SK-N-SH treated with all-trans-retinoic acid at 6 μM for 48 hours (cell line): ENCODE measurements around the gene SLC35D2.

Experiments
- ATAC-seq: fragments of 200-7000 bp; cut with Tn5 transposase; 3 replicates; pipeline ENCODE4 v1.9.1; 2020; ENCODE audit warnings: mild to moderate bottlenecking, moderate library complexity
- BACH2 ChIP-seq: fragments of 250-450 bp; sonication (Bioruptor Pico); IDR thresholded peaks from 2 replicates; pipeline ENCODE4 v1.9.0; 2021; ENCODE audit warnings: mild to moderate bottlenecking, borderline replicate concordance
- CREB5 ChIP-seq: fragments of 250-450 bp; sonication (Bioruptor Pico); IDR thresholded peaks from 2 replicates; pipeline ENCODE4 v1.5.1; 2020; ENCODE audit warnings: low read depth, mild to moderate bottlenecking, moderate library complexity
- CSDC2 ChIP-seq: fragments of 250-450 bp; sonication (Bioruptor Pico); IDR thresholded peaks from 2 replicates; pipeline ENCODE4 v1.5.0; 2020; ENCODE audit warnings: mild to moderate bottlenecking, moderate library complexity
- GLIS3 ChIP-seq: fragments of 250-450 bp; sonication (Bioruptor Pico); IDR thresholded peaks from 2 replicates; pipeline ENCODE4 v1.5.0; 2020; ENCODE audit warnings: mild to moderate bottlenecking, moderate library complexity
- ISL1 ChIP-seq: fragments of 250-450 bp; sonication (Bioruptor Pico); IDR thresholded peaks from 2 replicates; pipeline ENCODE4 v2.1.2; 2022; ENCODE audit warnings: mild to moderate bottlenecking, moderate library complexity
- OSR1 ChIP-seq: fragments of 250-450 bp; sonication (Bioruptor Pico); IDR thresholded peaks from 2 replicates; pipeline ENCODE4 v1.8.0; 2022; ENCODE audit warnings: moderate library complexity, mild to moderate bottlenecking, inconsistent platforms
- PATZ1 ChIP-seq: fragments of 250-450 bp; sonication (Bioruptor Pico); IDR thresholded peaks from 2 replicates; pipeline ENCODE4 v1.8.0; 2020; ENCODE audit warnings: mild to moderate bottlenecking, moderate library complexity, borderline replicate concordance
- POU6F1 ChIP-seq: fragments of 250-450 bp; sonication (Bioruptor Pico); IDR thresholded peaks from 2 replicates; pipeline ENCODE4 v1.8.0; 2021; ENCODE audit warnings: low read depth, mild to moderate bottlenecking, moderate library complexity, borderline replicate concordance
- PPARA ChIP-seq: fragments of 250-450 bp; sonication (Bioruptor Pico); IDR thresholded peaks from 2 replicates; pipeline ENCODE4 v1.5.0; 2020; ENCODE audit warnings: mild to moderate bottlenecking, borderline replicate concordance
- RARB ChIP-seq: fragments of 250-450 bp; sonication (Bioruptor Pico); IDR thresholded peaks from 2 replicates; pipeline ENCODE4 v1.8.0; 2021; ENCODE audit warnings: mild to moderate bottlenecking, moderate library complexity
- SNAI2 ChIP-seq: fragments of 250-450 bp; sonication (Bioruptor Pico); IDR thresholded peaks from 2 replicates; pipeline ENCODE4 v1.5.0; 2020; ENCODE audit warnings: mild to moderate bottlenecking, moderate library complexity
- TCF4 ChIP-seq: fragments of 250-450 bp; sonication (Bioruptor Pico); IDR thresholded peaks from 2 replicates; pipeline ENCODE4 v1.8.0; 2021; ENCODE audit warnings: mild to moderate bottlenecking, moderate library complexity, borderline replicate concordance
- TOX ChIP-seq: fragments of 250-450 bp; sonication (Bioruptor Pico); IDR thresholded peaks from 2 replicates; pipeline ENCODE4 v1.8.0; 2021; ENCODE audit warnings: mild to moderate bottlenecking, moderate library complexity, borderline replicate concordance
- ZC3H10 ChIP-seq: fragments of 250-450 bp; sonication (Bioruptor Pico); IDR thresholded peaks from 2 replicates; pipeline ENCODE4 v1.5.1; 2021; ENCODE audit warnings: mild to moderate bottlenecking, moderate library complexity
- ZFP3 ChIP-seq: fragments of 250-450 bp; sonication (Bioruptor Pico); IDR thresholded peaks from 2 replicates; pipeline ENCODE4 v1.5.0; 2020; ENCODE audit warnings: mild to moderate bottlenecking, moderate library complexity
- ZFP30 ChIP-seq: fragments of 450-650 bp; formaldehyde crosslinking; IDR thresholded peaks from 2 replicates; pipeline ENCODE4 v1.5.0; 2022; ENCODE audit warnings: mild to moderate bottlenecking, moderate library complexity
- ZNF565 ChIP-seq: fragments of 450-650 bp; formaldehyde crosslinking; conservative IDR thresholded peaks from 2 replicates; pipeline ENCODE4 v1.5.0; 2020; ENCODE audit warnings: low read depth, mild to moderate bottlenecking, moderate library complexity
- ZNF70 ChIP-seq: fragments of 450-650 bp; formaldehyde crosslinking; IDR thresholded peaks from 2 replicates; pipeline ENCODE4 v1.5.0; 2020; ENCODE audit warnings: mild to moderate bottlenecking, moderate library complexity
- ZNF8 ChIP-seq: fragments of 450-650 bp; formaldehyde crosslinking; IDR thresholded peaks from 2 replicates; pipeline ENCODE4 v1.5.0; 2020; ENCODE audit warnings: mild to moderate bottlenecking, moderate library complexity
- TF ChIP-seq, protein P1 (sequence below): fragments of 250-450 bp; sonication (Bioruptor Pico); IDR thresholded peaks from 2 replicates; pipeline ENCODE4 v1.5.1; 2021; ENCODE audit warnings: mild to moderate bottlenecking, moderate library complexity
- TF ChIP-seq, protein P2 (sequence below): fragments of 250-450 bp; sonication (Bioruptor Pico); IDR thresholded peaks from 2 replicates; pipeline ENCODE4 v1.5.0; 2020; ENCODE audit warnings: mild to moderate bottlenecking, moderate library complexity

The SLC35D2 gene

GRCh38 chr9:96383165-96383942 lies at the start of gene SLC35D2:
Gene SLC35D2 (minus strand): TSS chr9:96383711. CDS start chr9:96383634, 77 bp downstream.
- ATAC-seq = peak; percentile 90
- TF ChIP-seq RARB (no peak), ISL1 (CRISPR knock-in tag) (no peak), PPARA (CRISPR knock-in tag) (no peak), OSR1 (CRISPR knock-in tag) (no peak), CSDC2 (no peak), TCF4 (CRISPR knock-in tag) (no peak), TOX (CRISPR knock-in tag) (no peak), ZNF70 (CRISPR knock-in tag) (no peak), SNAI2 (CRISPR knock-in tag) (no peak), ZFP30 (no peak), GLIS3 (CRISPR knock-in tag) (no peak)
- TF ChIP-seq, protein P1, sequence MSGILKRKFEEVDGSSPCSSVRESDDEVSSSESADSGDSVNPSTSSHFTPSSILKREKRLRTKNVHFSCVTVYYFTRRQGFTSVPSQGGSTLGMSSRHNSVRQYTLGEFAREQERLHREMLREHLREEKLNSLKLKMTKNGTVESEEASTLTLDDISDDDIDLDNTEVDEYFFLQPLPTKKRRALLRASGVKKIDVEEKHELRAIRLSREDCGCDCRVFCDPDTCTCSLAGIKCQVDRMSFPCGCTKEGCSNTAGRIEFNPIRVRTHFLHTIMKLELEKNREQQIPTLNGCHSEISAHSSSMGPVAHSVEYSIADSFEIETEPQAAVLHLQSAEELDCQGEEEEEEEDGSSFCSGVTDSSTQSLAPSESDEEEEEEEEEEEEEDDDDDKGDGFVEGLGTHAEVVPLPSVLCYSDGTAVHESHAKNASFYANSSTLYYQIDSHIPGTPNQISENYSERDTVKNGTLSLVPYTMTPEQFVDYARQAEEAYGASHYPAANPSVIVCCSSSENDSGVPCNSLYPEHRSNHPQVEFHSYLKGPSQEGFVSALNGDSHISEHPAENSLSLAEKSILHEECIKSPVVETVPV (CRISPR knock-in tag) = no peak

DNA sequence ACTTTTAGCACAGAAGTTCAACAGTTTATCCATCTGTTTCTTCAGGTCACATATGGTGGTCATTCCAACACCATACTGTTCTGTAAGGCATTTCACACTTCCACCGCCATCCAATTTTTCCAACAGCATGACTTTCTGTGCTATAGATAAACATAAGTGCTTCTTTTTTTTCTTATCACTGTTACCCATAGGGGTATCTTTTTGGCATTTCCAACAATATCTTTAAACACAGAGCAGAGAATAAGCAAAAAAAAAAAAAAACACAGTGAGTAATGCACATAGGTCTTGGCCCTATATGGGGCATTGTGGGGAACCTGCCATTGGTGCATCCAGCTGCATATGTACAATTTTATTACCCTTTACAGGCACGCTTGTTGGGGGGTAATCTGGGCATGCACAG lies 46.9 kb upstream of the SLC35D2 start:
- TF ChIP-seq ZFP30 (no peak), PATZ1 (CRISPR knock-in tag) (no peak), ZFP3 (CRISPR knock-in tag) (no peak), CSDC2 (no peak), ZNF70 (CRISPR knock-in tag) (no peak), ISL1 (CRISPR knock-in tag) (no peak), POU6F1 (CRISPR knock-in tag) (no peak), OSR1 (CRISPR knock-in tag) (no peak), ZNF8 (CRISPR knock-in tag) (no peak), CREB5 (CRISPR knock-in tag) (no peak), RARB (no peak), BACH2 (CRISPR knock-in tag) (no peak), ZNF565 (CRISPR knock-in tag) (no peak), ZC3H10 (CRISPR knock-in tag) (no peak), TCF4 (CRISPR knock-in tag) (no peak)
- TF ChIP-seq, protein P2, sequence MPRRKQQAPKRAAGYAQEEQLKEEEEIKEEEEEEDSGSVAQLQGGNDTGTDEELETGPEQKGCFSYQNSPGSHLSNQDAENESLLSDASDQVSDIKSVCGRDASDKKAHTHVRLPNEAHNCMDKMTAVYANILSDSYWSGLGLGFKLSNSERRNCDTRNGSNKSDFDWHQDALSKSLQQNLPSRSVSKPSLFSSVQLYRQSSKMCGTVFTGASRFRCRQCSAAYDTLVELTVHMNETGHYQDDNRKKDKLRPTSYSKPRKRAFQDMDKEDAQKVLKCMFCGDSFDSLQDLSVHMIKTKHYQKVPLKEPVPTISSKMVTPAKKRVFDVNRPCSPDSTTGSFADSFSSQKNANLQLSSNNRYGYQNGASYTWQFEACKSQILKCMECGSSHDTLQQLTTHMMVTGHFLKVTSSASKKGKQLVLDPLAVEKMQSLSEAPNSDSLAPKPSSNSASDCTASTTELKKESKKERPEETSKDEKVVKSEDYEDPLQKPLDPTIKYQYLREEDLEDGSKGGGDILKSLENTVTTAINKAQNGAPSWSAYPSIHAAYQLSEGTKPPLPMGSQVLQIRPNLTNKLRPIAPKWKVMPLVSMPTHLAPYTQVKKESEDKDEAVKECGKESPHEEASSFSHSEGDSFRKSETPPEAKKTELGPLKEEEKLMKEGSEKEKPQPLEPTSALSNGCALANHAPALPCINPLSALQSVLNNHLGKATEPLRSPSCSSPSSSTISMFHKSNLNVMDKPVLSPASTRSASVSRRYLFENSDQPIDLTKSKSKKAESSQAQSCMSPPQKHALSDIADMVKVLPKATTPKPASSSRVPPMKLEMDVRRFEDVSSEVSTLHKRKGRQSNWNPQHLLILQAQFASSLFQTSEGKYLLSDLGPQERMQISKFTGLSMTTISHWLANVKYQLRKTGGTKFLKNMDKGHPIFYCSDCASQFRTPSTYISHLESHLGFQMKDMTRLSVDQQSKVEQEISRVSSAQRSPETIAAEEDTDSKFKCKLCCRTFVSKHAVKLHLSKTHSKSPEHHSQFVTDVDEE (CRISPR knock-in tag) = no peak
- no peak for ATAC-seq

DNA sequence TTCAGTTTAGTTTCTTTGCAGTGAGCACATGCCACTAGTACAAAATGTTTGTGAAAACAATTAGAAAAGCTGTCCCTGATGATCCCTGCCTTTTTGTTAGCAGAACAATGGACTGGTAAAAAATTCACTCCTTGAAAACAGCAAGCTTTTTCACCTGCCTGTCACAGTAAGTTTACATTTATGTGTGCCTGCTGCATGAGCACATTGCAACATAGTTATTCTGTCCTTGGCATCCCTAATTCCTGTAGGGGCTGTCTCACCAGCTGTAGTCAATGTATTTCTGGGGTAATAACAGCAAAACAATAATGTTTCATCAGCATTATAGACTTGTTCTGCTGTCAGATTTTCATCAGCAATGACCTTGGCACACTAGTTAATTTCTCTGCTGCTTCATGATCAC lies 46.2 kb upstream of the SLC35D2 start:
- ATAC-seq = no peak
- TF ChIP-seq OSR1 (CRISPR knock-in tag) (no peak), TCF4 (CRISPR knock-in tag) (no peak)
